ENCODE measurements around the gene NCKAP5. TPM values are rescaled to one million over a fixed set of nuclear protein-coding genes. Genes with fewer than 3 reads are reported as not detected.

The NCKAP5 gene
- total and polyA plus RNA-seq, 2 of the 13 experiments (the other 11 are each of a cell fraction or from before 2014, with no cell fraction given), result 0.01 TPM; not detected in 1

GRCh38 chr2:133421516-133422324 is 146.5 kb downstream of the NCKAP5 start:
- no peak for TF ChIP-seq GPBP1L1 (CRISPR knock-in tag; IDR thresholded peaks at IDR 0.05)
- no peak for TF ChIP-seq GATAD1 (CRISPR knock-in tag; IDR thresholded peaks at IDR 0.05)
- TF ChIP-seq PHF21A (CRISPR knock-in tag; IDR thresholded peaks at IDR 0.05), result no peak
- TF ChIP-seq HNF1A (IDR thresholded peaks at IDR 0.05; ENCODE audit: low read depth), result peak; percentile 62; the same call in 1 of the 2 replicates
- peak; percentile 45; the same call in 1 of the 2 replicates for TF ChIP-seq HNF1A (CRISPR knock-in tag; IDR thresholded peaks at IDR 0.05; ENCODE audit: borderline replicate concordance)
- no peak for TF ChIP-seq BRD4 (CRISPR knock-in tag; IDR thresholded peaks at IDR 0.05)
- no peak for TF ChIP-seq ARNT (IDR thresholded peaks at IDR 0.05)
- no peak for TF ChIP-seq FOXC1 (CRISPR knock-in tag; IDR thresholded peaks at IDR 0.05; ENCODE audit: borderline replicate concordance)
- TF ChIP-seq HNF1B (CRISPR knock-in tag; IDR thresholded peaks at IDR 0.05), result 0 out of 2 replicates have a peak, but pooled peaks have one; percentile 20
- no peak for TF ChIP-seq CAMTA2 (CRISPR knock-in tag; IDR thresholded peaks at IDR 0.05; ENCODE audit: borderline replicate concordance)
- no peak for TF ChIP-seq HOXA5 (CRISPR knock-in tag; IDR thresholded peaks at IDR 0.05)
- TF ChIP-seq ZNF572 (CRISPR knock-in tag; IDR thresholded peaks at IDR 0.05), result no peak
- H3K4me2 ChIP-seq (ENCODE audit: low read depth, low read length), result no peak overlapping the region
- intact Hi-C loops (cut with micrococcal nuclease; ENCODE audit: unreplicated experiment) (no loop called here), in situ Hi-C loops (cut with HindIII; ENCODE audit: extremely low pct_ligation_motif_present, low pct_unique_long_range_greater_than_20kb) (no loop called here)
- ATAC-seq, result peak; percentile 91
- H3K79me2 ChIP-seq (ENCODE audit: insufficient read depth, low read length), result no peaks in the 10 kb centered on the region
- H4K20me1 ChIP-seq (ENCODE audit: insufficient read depth, low read length), result no peaks in the 10 kb centered on the region
- ChIA-PET POLR2A (no interaction called here), CTCF (ENCODE audit: low intra/inter-chr PET ratio, low total read pairs) (no interaction called here)
- H3K27me3 ChIP-seq (ENCODE audit: control insufficient read depth in 1 of 2, insufficient read depth in 2 of 2, low read length in 2 of 2), result no peaks in the 10 kb centered on the region
- no TSS peak for BruUV-seq (replicated peaks)
- H3K4me1 ChIP-seq (ENCODE audit: insufficient read depth, low read length), result no peaks in the 10 kb centered on the region
- no peak overlapping the region for H2AFZ ChIP-seq (ENCODE audit: low read length)
- H3K9me3 ChIP-seq (ENCODE audit: low read length), result no peaks in the 10 kb centered on the region
- no peak for FAIRE-seq
- WGBS (ENCODE audit: low lambda C conversion rate), result 11% methylated on average over 4 of the region's 4 CpGs
- no peaks in the 10 kb centered on the region for H3K36me3 ChIP-seq (replicated peaks in 1 of 2; ENCODE audit: control insufficient read depth in 1 of 2, insufficient read depth in 2 of 2, low read length in 2 of 2)
- DNase-seq (ENCODE audit: low spot score), result peak; percentile 35
- H3K4me3 ChIP-seq (replicated peaks in 1 of 3; ENCODE audit: insufficient read depth in 1 of 3, low read depth in 2 of 3, low read length in 3 of 3), result no peak overlapping the region
- no peak overlapping the region for H3K27ac ChIP-seq (ENCODE audit: extremely low read length, insufficient read depth, low read length)
- no peak overlapping the region for H3K9ac ChIP-seq (ENCODE audit: insufficient read depth, low read depth, low read length)

Data from HepG2 (cell line).